Measurements from ENCODE around the gene NPPB.

- TF ChIP-seq CEBPB (IDR thresholded peaks at IDR 0.05), result no peak
- TF ChIP-seq EP300 (IDR thresholded peaks at IDR 0.05; ENCODE audit: borderline replicate concordance), result no peak
Measured at GRCh38 chr1:11874258-11874562, 15.5 kb upstream of the NPPB start.
